Parathyroid adenoma (tissue), 2 donors: ENCODE results near the gene CORIN.

Experiments
- H2AFZ ChIP-seq: fragments of 300-600 bp; sonication (generic); one replicate; pipeline ENCODE4 v1.7.0; 2017; ENCODE audit warnings: antibody characterized with exemption, mild to moderate bottlenecking
- H3K27ac ChIP-seq: fragments of 300-600 bp; sonication (generic); one replicate; pipeline ENCODE4 v1.7.0; 2017
- H3K27me3 ChIP-seq: fragments of 300-600 bp; sonication (generic); one replicate; pipeline ENCODE4 v1.7.0; 2017; ENCODE audit warnings: low read length; ENCODE audit not compliant: control insufficient read depth, insufficient read depth
- H3K36me3 ChIP-seq: fragments of 300-600 bp; sonication (generic); one replicate; pipeline ENCODE4 v1.7.0; 2017; ENCODE audit warnings: low read length; ENCODE audit not compliant: control insufficient read depth, insufficient read depth
- H3K4me1 ChIP-seq: fragments of 300-600 bp; sonication (generic); one replicate; pipeline ENCODE4 v1.7.0; 2017; ENCODE audit warnings: control low read depth
- H3K4me2 ChIP-seq: fragments of 300-600 bp; sonication (generic); one replicate; pipeline ENCODE4 v1.7.0; 2017; ENCODE audit warnings: low read length
- H3K4me3 ChIP-seq: fragments of 300-600 bp; sonication (generic); one replicate; pipeline ENCODE4 v1.7.0; 2017; ENCODE audit warnings: low read depth, low read length
- H3K79me2 ChIP-seq: fragments of 300-600 bp; sonication (generic); one replicate; pipeline ENCODE4 v1.7.0; 2017; ENCODE audit warnings: control low read depth
- H3K9ac ChIP-seq: fragments of 300-600 bp; sonication (generic); one replicate; pipeline ENCODE4 v1.7.0; 2017; ENCODE audit warnings: mild to moderate bottlenecking
- H3K9me3 ChIP-seq: fragments of 300-600 bp; sonication (generic); one replicate; pipeline ENCODE4 v1.7.0; 2017; ENCODE audit warnings: low read length; ENCODE audit not compliant: control insufficient read depth
- CTCF ChIP-seq: fragments of 300-600 bp; sonication (generic); IDR thresholded peaks from one replicate; pipeline ENCODE4 v1.7.0; 2017; ENCODE audit warnings: antibody characterized with exemption, mild to moderate bottlenecking
- donor health status: primary hyperparathyroidism.

The CORIN gene

GRCh38 chr4:47876310-47876709 lies 38.4 kb upstream of the CORIN start:
- no peak overlapping the region for H2AFZ ChIP-seq
- H3K9me3 ChIP-seq: no peaks in the 10 kb centered on the region
- H3K36me3 ChIP-seq: no peaks in the 10 kb centered on the region
- no peak overlapping the region for H3K4me2 ChIP-seq
- H3K27me3 ChIP-seq: no peaks in the 10 kb centered on the region
- peaks cover 3% of the 10 kb centered on the region for H3K4me1 ChIP-seq
- no peak overlapping the region for H3K4me3 ChIP-seq
- TF ChIP-seq CTCF: no peak
- H3K79me2 ChIP-seq: no peaks in the 10 kb centered on the region
- no peak overlapping the region for H3K9ac ChIP-seq
- no peak overlapping the region for H3K27ac ChIP-seq

- no peak for TF ChIP-seq CTCF
- no peak overlapping the region for H3K27ac ChIP-seq
- H3K27me3 ChIP-seq: no peaks in the 10 kb centered on the region
- H3K79me2 ChIP-seq: no peaks in the 10 kb centered on the region
- H3K36me3 ChIP-seq: no peaks in the 10 kb centered on the region
- no peak overlapping the region for H3K4me2 ChIP-seq
- H3K4me3 ChIP-seq: no peak overlapping the region
- peaks cover 3% of the 10 kb centered on the region for H3K4me1 ChIP-seq
- no peak overlapping the region for H3K9ac ChIP-seq
- H3K9me3 ChIP-seq: no peaks in the 10 kb centered on the region
- H2AFZ ChIP-seq: no peak overlapping the region
These were observed 36.1 kb upstream of the CORIN start for GRCh38 chr4:47873877-47874541.

- no peaks in the 10 kb centered on the region for H3K4me1 ChIP-seq
- H3K27me3 ChIP-seq: no peaks in the 10 kb centered on the region
- H3K9ac ChIP-seq: no peak overlapping the region
- H3K79me2 ChIP-seq: no peaks in the 10 kb centered on the region
- no peaks in the 10 kb centered on the region for H3K36me3 ChIP-seq
- no peak overlapping the region for H3K4me3 ChIP-seq
- no peak for TF ChIP-seq CTCF
- H3K27ac ChIP-seq: no peak overlapping the region
- no peaks in the 10 kb centered on the region for H3K9me3 ChIP-seq
- H2AFZ ChIP-seq: no peak overlapping the region
- no peak overlapping the region for H3K4me2 ChIP-seq
These were observed 25.6 kb upstream of the CORIN start for GRCh38 chr4:47863486-47863885.

GRCh38 chr4:47862297-47862696 lies 24.4 kb upstream of the CORIN start:
- no peaks in the 10 kb centered on the region for H3K9me3 ChIP-seq
- no peak for TF ChIP-seq CTCF
- H3K9ac ChIP-seq: no peak overlapping the region
- no peak overlapping the region for H3K4me3 ChIP-seq
- H3K4me1 ChIP-seq: no peaks in the 10 kb centered on the region
- no peaks in the 10 kb centered on the region for H3K36me3 ChIP-seq
- no peaks in the 10 kb centered on the region for H3K79me2 ChIP-seq
- no peak overlapping the region for H2AFZ ChIP-seq
- no peaks in the 10 kb centered on the region for H3K27me3 ChIP-seq
- no peak overlapping the region for H3K27ac ChIP-seq
- H3K4me2 ChIP-seq: no peak overlapping the region

GRCh38 chr4:47860305-47860704 lies 22.4 kb upstream of the CORIN start:
- H3K36me3 ChIP-seq: no peaks in the 10 kb centered on the region
- H3K9me3 ChIP-seq: no peaks in the 10 kb centered on the region
- no peak overlapping the region for H3K4me3 ChIP-seq
- H3K79me2 ChIP-seq: no peaks in the 10 kb centered on the region
- H3K4me1 ChIP-seq: no peaks in the 10 kb centered on the region
- no peak overlapping the region for H3K9ac ChIP-seq
- no peak overlapping the region for H3K4me2 ChIP-seq
- H3K27ac ChIP-seq: no peak overlapping the region
- no peaks in the 10 kb centered on the region for H3K27me3 ChIP-seq
- TF ChIP-seq CTCF: no peak
- H2AFZ ChIP-seq: no peak overlapping the region
